ENCODE measurements around the gene DIP2C.
"Not testable (repeated sequence)": the region's sequence is repeated elsewhere in the genome, so short reads cannot be mapped to it uniquely, and the experiment has no call there.

Gene DIP2C

DNA sequence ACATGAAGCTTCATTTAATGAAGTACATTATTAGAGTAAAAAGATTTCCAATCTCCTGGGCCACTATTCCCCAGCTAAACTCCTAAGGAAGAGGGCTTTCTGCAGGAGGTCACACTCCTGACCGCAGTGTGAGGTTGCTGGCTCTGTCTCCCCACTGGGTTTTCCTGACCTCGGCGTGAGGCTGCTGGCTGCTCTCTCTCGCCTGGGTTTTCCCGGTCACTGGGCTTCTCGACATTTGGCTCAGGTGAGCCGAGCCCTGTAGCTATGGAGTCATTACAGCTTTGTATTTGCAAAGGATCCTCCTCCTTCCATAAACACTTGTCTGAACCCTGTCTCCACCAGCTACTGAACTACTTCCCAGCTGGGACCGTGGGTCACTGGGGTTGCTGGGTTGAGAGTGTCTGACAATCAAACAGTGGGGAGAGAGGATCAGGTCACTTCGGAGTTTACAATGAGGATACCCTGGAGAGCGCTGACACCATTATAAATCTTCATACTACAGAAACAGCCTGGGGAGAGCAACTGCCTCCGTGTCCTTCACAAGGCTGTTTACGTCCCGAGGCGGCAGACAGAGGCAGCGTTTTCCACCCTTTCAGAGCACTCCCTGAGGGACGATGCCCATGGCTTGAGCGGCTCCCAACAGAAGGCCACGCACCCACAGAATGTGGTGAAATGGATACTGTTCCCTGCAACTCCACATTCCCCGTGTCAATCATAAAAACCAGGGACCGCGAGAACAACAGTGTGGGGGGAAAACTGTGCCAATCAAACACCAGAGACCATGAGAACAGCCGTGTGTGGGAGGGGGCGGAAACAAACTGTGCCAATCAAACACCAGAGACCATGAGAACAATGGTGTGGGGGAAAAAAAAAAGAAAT is 328.0 kb downstream of the DIP2C start:
- DNase-seq, result no peak

- DNase-seq, result no peak
Measured at GRCh38 chr10:360653-361052, 328.8 kb downstream of the DIP2C start.

DNA sequence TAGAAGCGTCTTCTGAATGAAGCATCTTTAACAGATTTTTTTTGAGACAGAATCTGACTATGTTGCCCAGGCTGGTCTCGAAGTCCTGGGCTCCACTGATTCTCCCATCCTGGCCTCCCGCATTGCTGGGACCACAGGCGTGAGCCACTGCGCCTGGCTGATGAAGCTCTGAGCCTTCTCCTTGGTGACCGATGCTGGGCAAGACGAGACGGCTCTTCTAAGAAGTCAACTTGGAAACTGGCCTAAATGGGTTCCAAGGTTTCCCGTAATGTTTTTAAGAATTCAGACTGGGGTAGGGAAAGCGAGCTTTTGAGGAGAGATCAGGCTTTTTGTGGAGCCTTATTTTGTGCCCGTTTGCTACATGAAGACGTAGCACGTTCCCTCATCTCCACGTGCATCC is 329.7 kb downstream of the DIP2C start:
- no peak for DNase-seq

DNA sequence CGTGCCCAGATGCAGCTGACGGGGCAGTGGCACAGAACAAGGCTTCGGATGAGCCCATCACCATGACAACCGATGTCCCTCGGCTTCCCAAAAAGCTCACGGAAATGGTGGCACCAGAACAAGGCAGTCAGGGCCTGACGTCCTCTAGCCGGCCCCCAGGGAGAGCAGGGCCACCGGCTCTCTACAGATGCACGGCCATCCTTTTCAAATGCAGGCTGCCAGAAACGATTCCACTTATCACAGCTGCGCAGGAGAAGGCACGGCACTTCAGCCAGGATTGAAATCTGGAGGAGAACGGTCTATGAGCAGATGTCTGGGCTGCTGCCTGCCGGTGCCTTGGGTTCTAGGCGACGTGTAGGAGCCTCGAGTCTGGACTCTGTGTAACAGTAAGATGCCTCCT is 330.4 kb downstream of the DIP2C start:
- no peak for DNase-seq

- DNase-seq, result no peak
Measured at GRCh38 chr10:357201-357950, 332.1 kb downstream of the DIP2C start.

DNA sequence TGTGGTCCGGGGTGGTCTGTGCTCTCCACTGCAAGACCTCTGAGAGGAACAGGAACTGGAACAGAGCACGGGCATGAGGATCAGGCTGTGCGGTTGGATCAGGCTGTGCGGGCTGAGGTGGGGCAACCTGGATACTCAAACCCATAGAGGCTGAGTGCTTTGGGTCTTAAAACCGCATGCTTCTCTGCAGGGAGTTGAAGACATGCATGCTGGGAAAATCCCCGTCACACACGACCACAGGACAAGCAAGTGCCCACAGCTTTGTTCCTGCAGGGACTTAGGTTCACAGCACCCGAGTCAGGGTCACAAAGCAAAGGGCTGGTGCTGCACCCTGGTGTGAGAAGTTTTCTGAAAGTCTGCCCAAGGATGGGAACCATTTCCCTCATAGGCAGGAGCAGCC is 333.0 kb downstream of the DIP2C start:
- no peak for DNase-seq

DNA sequence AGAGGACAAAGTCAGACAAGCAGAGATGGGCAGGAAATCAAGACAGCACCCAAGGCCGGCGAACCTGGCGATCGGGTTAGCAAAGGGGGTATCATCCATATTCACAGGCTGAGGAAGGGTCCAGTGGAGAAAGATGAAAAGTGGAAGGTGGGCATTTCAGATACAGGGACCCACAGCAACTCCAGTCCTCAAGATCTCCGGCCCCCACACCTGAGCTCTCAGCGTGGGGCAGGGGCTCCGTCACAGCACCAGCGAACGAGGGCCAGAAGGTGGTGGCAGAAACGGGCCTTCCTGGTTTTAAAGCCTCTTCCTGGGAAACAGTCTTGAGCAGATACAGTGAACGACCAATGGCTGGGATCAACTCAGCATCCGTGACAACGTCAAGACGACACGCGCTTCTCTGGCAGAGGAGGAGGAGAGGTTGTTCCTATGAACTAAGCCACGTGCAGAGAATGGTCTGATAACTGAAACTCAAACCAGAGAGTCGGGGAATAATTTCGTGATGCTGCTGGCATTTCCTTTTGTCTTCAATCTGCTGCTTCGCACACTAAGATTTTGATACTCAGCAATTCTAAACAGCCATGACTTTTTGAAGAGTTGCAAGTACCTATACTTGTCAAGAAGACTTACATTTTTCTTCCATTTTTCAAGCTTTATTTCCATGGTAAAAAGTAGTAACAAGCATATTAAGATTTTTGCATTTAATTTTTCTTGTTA is 334.4 kb downstream of the DIP2C start:
- DNase-seq, result no peak

DNA sequence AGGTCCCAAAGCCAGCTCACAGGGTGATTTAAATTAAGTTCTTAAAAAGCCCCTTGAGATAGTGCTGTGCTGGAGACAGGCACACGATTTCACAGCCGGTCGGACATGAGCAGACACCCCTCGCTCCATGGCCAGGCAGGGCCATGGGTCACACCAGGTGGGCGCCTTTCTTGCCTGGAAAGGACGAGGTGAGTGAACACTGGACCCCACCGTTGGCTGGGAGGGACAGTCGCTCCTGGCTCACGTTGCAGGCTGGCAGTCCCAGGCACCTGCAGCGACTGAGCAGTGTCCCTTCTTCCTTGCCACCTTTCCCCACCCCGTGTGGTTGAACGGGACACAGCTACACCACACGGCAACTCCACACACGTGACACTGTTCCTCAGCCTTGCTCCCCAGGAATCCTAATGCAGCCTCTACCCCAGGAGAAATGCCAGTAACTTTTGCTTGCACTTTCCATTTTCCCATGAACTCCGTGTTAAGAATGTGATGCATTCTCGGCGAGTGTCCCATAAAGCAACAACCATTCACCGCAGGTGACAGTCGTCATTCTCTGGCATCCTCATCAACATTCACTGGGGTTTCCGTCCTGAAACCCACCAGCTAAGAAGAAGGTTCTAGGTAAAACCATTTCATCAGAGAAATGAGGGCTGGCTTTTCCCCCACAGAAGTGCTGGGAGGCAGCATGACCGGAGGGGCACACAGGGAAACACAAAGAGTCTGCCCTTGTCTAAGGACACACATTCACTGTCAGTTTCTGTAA is 336.8 kb downstream of the DIP2C start:
- DNase-seq, result no peak

GRCh38 chr10:351770-352334 is 337.6 kb downstream of the DIP2C start:
- no peak for DNase-seq

GRCh38 chr10:350981-351501 is 338.4 kb downstream of the DIP2C start:
- DNase-seq, result no peak

- DNase-seq, result no peak
Measured at GRCh38 chr10:349081-349480, 340.4 kb downstream of the DIP2C start.

DNA sequence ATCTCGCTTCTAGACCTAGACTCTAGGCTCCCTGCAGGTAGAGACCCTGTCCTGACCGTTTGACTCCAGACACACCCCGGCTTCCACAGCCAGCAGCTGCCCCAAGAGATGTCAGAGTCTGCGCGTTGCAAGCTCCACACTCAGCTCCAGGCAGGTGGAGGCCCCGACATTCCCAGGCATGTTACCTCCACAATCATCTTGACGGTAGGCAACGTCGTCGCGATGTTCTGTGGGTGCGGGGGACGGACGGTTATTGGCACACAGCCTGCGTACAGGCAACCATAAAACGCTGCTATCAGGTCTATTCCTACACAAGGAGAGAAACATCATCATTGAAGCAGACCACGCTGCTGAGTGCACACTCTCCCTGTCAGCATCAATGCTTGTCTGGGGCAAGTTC is 341.0 kb downstream of the DIP2C start:
- no peak for DNase-seq

- DNase-seq, result not testable (repeated sequence)
Measured at GRCh38 chr10:347774-348173, 341.7 kb downstream of the DIP2C start.

DNA sequence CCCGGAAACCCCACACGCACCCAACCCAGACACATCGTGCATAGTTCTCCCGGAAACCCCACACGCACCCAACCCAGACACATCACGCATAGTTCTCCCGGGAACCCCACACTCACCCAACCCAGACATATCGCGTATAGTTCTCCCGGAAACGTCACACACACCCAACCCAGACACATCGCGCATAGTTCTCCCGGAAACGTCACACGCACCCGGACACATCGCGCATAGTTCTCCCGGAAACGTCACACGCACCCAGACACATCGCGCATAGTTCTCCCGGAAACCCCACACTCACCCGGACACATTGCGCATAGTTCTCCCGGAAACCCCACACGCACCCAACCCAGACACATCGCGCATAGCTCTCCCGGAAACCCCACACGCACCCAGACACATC is 342.3 kb downstream of the DIP2C start:
- not testable (repeated sequence) for DNase-seq

GRCh38 chr10:344582-345200 is 344.8 kb downstream of the DIP2C start:
- DNase-seq, result no peak

- DNase-seq, result no peak
Measured at GRCh38 chr10:343231-344220, 345.9 kb downstream of the DIP2C start.

GRCh38 chr10:341081-341740 is 348.3 kb downstream of the DIP2C start:
- DNase-seq, result no peak

DNA sequence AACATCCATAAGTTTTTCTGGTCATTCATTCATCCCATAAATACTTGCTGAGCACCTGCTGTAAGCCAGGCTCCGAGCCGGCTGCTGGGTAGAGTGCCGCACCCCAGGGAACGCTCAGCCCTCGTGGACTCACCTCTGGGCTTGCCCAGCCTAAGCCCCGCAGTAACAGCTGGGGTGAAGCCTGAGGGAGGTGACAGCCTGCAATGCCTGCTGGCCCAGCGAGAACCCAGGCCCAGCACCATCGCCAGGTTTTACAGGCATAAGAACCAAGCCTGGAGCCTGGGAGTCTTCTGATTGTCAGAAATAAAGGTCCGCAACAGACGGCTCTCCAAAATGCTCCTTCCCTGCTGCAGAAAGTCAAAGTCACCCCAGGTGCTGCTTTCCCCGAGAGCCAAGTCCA is 348.8 kb downstream of the DIP2C start:
- DNase-seq, result no peak

- DNase-seq, result no peak
Measured at GRCh38 chr10:339038-339391, 350.5 kb downstream of the DIP2C start.
